Cardiac fibroblast (primary cell): ENCODE data around the gene PGBD4.

Source experiments
- DNase-seq, 2 donors: peaks; one replicate each; pipeline versions ENCODE4 v3.0.0 to v3.0.0-alpha.2; 2010; ENCODE audit warnings: low read depth in 2 of 2
- H3K4me3 ChIP-seq, 2 donors: replicated peaks in 1 of 2; 1 replicate in 1 of 2; 2 replicates in 1 of 2; pipeline ENCODE4 v1.5.1; 2011; ENCODE audit warnings: low read depth in 2 of 2, low read length in 2 of 2, mild to moderate bottlenecking in 2 of 2, moderate library complexity in 1 of 2
- TF ChIP-seq, protein P1 (sequence below): IDR thresholded peaks from one replicate; pipeline ENCODE4 v1.5.1; 2011; ENCODE audit warnings: low read depth, mild to moderate bottlenecking, low read length, inconsistent platforms

PGBD4 gene

GRCh38 chr15:34064438-34064837, 37.4 kb upstream of the PGBD4 start:
- no peak overlapping the region for H3K4me3 ChIP-seq
- TF ChIP-seq, protein P1, sequence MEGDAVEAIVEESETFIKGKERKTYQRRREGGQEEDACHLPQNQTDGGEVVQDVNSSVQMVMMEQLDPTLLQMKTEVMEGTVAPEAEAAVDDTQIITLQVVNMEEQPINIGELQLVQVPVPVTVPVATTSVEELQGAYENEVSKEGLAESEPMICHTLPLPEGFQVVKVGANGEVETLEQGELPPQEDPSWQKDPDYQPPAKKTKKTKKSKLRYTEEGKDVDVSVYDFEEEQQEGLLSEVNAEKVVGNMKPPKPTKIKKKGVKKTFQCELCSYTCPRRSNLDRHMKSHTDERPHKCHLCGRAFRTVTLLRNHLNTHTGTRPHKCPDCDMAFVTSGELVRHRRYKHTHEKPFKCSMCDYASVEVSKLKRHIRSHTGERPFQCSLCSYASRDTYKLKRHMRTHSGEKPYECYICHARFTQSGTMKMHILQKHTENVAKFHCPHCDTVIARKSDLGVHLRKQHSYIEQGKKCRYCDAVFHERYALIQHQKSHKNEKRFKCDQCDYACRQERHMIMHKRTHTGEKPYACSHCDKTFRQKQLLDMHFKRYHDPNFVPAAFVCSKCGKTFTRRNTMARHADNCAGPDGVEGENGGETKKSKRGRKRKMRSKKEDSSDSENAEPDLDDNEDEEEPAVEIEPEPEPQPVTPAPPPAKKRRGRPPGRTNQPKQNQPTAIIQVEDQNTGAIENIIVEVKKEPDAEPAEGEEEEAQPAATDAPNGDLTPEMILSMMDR: no peak
- DNase-seq: peak in 1 of 2 donors; percentile 18

GRCh38 chr15:34065261-34065660, 36.6 kb upstream of the PGBD4 start:
- TF ChIP-seq, protein P1: no peak
- no peak overlapping the region for H3K4me3 ChIP-seq
- DNase-seq: no peak

GRCh38 chr15:34065941-34066340, 35.9 kb upstream of the PGBD4 start:
- TF ChIP-seq, protein P1: no peak
- H3K4me3 ChIP-seq: no peak overlapping the region
- DNase-seq: no peak

DNA sequence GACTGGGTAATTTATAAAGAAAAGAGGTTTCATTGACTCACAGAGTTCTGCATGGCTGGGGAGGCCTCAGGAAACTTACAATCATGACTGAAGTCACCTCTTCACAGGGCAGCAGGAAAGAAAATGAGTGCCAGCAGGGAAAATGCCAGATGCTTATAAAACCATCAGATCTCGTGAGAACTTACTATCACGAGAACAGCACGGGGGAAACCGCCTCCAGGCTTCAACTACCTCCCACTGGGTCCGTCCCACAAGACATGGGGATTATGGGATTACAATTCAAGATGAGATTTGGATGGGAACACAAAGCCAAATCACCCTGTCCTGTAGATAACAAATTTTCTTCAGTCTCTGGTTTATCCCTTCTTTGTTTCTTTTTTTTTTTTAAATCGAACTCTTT, 31.9 kb upstream of the PGBD4 start:
- no peak overlapping the region for H3K4me3 ChIP-seq
- TF ChIP-seq, protein P1: no peak
- no peak for DNase-seq

GRCh38 chr15:34076785-34077184, 25.1 kb upstream of the PGBD4 start:
- TF ChIP-seq, protein P1: no peak
- DNase-seq: no peak

DNA sequence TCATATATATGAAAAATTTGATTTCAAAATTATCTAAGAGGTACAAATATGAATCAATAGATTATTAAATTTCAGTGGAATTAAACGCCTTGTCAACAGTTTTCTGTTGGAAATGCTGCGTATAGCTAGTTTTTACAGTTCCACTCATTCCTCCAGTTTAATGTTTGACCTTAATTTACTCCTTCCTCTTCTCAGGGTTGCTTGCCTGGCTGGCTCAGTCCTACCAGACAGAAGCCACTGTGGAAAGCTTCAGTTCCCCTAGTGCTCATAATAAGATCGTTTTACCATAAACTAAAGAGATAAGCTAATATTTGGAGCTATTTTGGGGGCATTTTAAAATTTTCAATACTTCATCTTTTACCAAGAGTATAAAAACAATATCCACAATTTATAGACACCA, 23.0 kb upstream of the PGBD4 start:
- DNase-seq: no peak
- H3K4me3 ChIP-seq: no peak overlapping the region
- TF ChIP-seq, protein P1: no peak

More at GRCh38 chr15:34076785-34077184, 25.1 kb upstream of the PGBD4 start:
- H3K4me3 ChIP-seq: no peak overlapping the region

GRCh38 chr15:34079904-34080303, 22.0 kb upstream of the PGBD4 start:
- no peak for DNase-seq
- TF ChIP-seq, protein P1: no peak
- H3K4me3 ChIP-seq: no peak overlapping the region
